Esophagus mucosa (tissue), 1 donor: ENCODE results near the gene SRBD1. TPM values are rescaled to one million over a fixed set of nuclear protein-coding genes. Genes with fewer than 3 reads are reported as not detected.
"Not testable (repeated sequence)": the region's sequence is repeated elsewhere in the genome, so short reads cannot be mapped to it uniquely, and the experiment has no call there.

Source experiments
- ATAC-seq: fragments of 200-7000 bp; cut with Tn5 transposase; one replicate; pipeline ENCODE4 v1.9.1; 2020
- total RNA-seq: library from RNA; stranded (reverse); gene quantifications from one replicate; pipeline ENCODE4 v1.2.4, GENCODE V29; 2023
- donor health status: DM: yes; HTN: yes; CAD: no.

The SRBD1 gene
- total RNA-seq, 1 donor from 2014 or later, result 9.2 TPM

- no peak for ATAC-seq
Observed at GRCh38 chr2:45460825-45461224, 150.2 kb downstream of the SRBD1 start.

- no peak for ATAC-seq
Observed at GRCh38 chr2:45459860-45460259, 151.2 kb downstream of the SRBD1 start.

GRCh38 chr2:45458909-45459563 lies 152.0 kb downstream of the SRBD1 start:
- peak; percentile 89 for ATAC-seq

- ATAC-seq, result no peak
Observed at GRCh38 chr2:45457211-45457945, 153.7 kb downstream of the SRBD1 start.

GRCh38 chr2:45452866-45453265 lies 158.2 kb downstream of the SRBD1 start:
- ATAC-seq, result no peak

- ATAC-seq, result no peak
Observed at GRCh38 chr2:45450634-45451033, 160.4 kb downstream of the SRBD1 start.

GRCh38 chr2:45448217-45448616 lies 162.8 kb downstream of the SRBD1 start:
- no peak for ATAC-seq

GRCh38 chr2:45446016-45446415 lies 165.1 kb downstream of the SRBD1 start:
- ATAC-seq, result no peak

- ATAC-seq, result no peak
Observed at GRCh38 chr2:45445037-45445436, 166.0 kb downstream of the SRBD1 start.

- no peak for ATAC-seq
Observed at GRCh38 chr2:45443012-45443411, 168.1 kb downstream of the SRBD1 start.

- no peak for ATAC-seq
Observed at GRCh38 chr2:45442026-45442425, 169.0 kb downstream of the SRBD1 start.

GRCh38 chr2:45441571-45441970 lies 169.5 kb downstream of the SRBD1 start:
- no peak for ATAC-seq

GRCh38 chr2:45439788-45440773 lies 171.0 kb downstream of the SRBD1 start:
- no peak for ATAC-seq

GRCh38 chr2:45438872-45439665 lies 172.0 kb downstream of the SRBD1 start:
- ATAC-seq, result no peak

- ATAC-seq, result no peak
Observed at GRCh38 chr2:45436456-45436855, 174.6 kb downstream of the SRBD1 start.

- ATAC-seq, result no peak
Observed at GRCh38 chr2:45435316-45435715, 175.8 kb downstream of the SRBD1 start.

GRCh38 chr2:45433363-45433762 lies 177.7 kb downstream of the SRBD1 start:
- ATAC-seq, result no peak

- ATAC-seq, result no peak
Observed at GRCh38 chr2:45432406-45432805, 178.7 kb downstream of the SRBD1 start.

GRCh38 chr2:45426025-45426424 lies 185.0 kb downstream of the SRBD1 start:
- not testable (repeated sequence) for ATAC-seq

GRCh38 chr2:45422921-45423320 lies 188.1 kb downstream of the SRBD1 start:
- no peak for ATAC-seq

- ATAC-seq, result no peak
Observed at GRCh38 chr2:45418532-45418931, 192.5 kb downstream of the SRBD1 start.

- ATAC-seq, result no peak
Observed at GRCh38 chr2:45415534-45416123, 195.4 kb downstream of the SRBD1 start.
